GM19238 (cell line): ENCODE measurements around the gene PIEZO1.
"Not testable (repeated sequence)": the region's sequence is repeated elsewhere in the genome, so short reads cannot be mapped to it uniquely, and the experiment has no call there.

Experiments used
- DNase-seq: peaks from one replicate; pipeline ENCODE4 v3.0.0; 2011; ENCODE audit warnings: low spot score; ENCODE audit not compliant: insufficient read length

The PIEZO1 gene

DNA sequence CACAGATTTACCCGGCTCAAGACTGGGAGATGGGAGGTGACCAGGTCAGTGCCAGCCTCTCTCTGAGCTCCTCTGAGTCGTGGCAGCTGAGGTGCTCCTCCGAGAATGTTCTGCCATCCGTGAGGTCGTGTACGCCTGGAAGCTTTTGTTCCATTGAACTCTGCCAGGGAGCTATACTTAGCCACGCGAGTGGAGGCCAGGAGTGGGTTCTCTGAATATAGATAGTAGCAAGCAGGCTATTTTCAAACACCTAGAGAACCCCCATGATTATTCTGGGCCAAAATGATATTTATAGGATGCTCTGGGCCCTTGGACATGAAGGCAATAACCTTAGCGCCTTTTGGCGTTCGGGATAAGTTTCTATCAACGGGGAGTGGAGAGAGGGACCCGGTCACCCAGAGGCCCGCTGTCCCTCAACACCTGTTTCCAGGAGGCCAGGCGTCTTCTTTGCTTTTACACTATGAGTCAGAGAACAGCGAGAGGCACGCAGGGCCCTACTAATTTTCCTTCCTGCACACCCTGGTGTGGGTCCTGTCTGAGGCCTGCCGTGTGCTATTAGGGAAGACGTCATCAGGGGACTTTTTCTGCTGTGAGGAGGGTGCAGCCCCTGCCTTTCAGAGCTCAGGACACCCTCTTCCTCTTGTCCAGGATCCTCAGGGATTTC is 111.2 kb downstream of the PIEZO1 start:
- no peak for DNase-seq

DNA sequence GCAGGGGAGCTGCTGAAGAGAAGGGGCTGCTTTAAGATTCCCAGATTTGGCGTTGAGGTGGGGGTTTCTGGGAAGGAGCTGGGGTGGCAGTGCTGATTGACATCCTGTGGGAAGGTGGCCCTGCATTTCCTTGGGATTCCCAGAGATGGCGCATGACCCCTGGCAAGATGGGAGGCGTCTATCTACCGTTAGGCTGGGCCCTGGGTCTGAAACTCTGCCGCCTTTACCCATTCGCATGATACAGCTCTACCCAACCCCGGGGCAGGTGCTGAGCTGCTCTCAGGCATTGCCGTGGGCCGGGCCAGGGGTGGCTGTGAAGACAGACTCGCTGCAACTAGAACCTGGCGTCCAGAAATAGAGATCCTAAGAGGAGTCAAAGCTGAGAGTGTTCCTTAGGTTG is 112.2 kb downstream of the PIEZO1 start:
- DNase-seq: no peak

DNA sequence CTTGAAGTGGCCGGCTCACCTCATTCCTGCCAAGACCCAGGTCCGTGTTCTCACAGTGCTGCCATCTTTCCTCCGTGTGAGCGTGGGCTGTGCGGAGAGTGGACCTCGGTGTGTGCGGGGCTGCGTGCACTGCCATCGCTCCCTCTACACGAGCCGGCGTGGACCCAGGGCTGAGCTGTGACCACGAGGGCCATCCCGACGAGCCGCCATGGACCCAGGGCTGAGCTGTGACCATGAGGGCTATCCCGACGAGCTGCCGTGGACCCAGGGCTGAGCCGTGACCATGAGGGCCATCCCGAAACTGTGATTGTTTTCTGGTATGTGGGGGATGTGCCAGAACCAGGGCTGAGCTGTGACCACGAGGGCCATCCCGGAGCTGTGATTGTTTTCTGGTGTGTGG is 113.2 kb downstream of the PIEZO1 start:
- no peak for DNase-seq

DNA sequence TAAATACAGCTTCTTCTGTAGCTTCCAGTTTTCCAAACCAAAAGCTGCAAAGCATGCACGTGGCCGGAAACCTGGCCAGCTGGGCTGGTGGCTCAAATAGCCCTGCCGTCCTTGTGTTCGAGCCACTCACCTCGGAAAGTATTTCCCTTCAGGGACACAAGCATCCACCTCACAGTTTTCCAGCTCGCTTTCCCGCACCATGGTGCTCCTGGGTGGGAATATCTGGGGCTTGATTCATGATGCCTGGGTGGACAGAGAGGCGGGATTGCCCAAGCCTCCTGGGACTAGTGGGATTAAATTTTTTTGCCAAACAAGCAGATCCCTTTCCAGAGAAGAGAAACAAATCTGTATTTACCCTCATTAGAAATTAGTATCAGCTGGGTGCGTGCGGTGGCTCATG is 115.0 kb downstream of the PIEZO1 start:
- no peak for DNase-seq

DNA sequence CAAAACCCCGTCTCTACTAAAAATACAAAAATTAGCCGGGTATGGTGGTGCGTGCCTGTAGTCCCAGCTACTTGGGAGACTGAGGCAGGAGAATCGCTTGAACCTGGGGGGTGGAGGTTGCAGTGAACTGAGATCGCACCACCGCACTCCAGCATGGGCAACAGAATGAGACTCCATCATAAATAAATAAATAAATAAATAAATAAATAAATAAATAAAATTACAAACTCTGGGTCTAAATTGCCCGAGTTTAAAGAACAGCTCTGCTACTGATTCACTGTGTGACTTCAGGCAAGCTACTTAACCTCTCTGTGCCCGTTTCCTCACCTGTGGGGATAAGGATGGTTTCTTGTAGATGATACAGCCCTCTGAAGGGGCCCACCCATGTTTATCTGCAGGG is 115.5 kb downstream of the PIEZO1 start:
- DNase-seq: not testable (repeated sequence)

DNA sequence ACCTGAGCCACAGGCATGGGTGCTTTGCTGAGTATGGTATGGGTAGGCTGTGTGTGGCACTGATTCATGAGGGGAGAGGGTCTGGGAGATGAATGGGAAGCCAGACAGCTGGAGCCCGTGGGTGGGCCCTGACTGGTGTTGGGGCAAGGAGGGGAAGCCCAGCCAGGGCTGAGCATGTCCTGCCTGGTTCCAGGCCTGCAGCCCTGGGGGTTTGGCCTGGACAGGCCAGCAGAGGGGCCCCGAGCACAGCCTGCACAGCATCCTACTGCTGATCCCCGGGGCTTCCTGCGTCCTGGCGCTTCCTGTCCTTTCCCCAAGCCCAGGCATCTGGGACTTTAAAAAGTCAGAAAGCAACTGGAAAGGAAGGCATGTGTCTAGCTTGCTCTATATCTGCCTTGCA is 117.6 kb downstream of the PIEZO1 start:
- DNase-seq: no peak

DNA sequence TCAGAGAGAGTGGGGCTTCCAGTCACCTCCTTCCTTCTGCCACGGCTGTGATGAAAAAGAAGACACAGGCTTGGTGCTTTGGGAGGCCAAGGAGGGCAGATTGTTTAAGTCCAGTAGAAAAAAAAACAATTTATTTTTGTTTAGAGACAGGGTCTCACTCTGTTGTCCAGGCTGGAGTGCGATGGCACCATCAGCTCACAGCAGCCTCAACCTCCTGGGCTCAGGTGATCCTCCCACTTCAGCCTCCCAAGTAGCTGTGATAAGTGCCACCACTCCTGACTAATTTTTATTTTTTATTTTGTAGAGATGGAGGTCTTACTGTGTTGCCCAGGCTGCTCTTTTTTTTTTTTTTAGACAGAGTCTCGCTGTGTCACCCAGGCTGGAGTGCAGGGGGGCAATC is 119.5 kb downstream of the PIEZO1 start:
- DNase-seq: no peak
